ENCODE results near the gene PLA1A.

Gene PLA1A

DNA sequence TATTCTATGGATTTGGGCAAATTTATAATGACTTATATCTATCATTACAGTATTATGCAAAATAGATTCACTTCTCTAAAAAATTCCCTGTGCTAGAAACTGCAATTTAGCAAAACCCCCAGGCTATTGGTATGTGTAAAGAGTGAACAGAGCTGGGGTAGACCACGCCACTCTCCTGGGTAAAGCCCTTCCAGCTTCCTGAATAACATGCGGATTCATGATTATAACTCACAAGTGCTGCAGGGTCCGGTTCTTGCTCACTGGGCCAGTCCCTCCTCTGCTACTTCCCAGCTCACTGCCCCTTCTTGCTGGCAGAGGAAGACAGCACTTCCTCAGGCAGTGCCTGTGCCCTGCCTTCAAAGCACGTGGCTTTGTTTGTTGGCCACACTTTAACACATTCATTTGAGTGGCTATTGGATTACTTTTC is 42.4 kb upstream of the PLA1A start:
- no peak overlapping the region for H3K4me3 ChIP-seq (ENCODE audit: low read depth, low read length)
- peaks cover 21% of the 10 kb centered on the region for H3K27me3 ChIP-seq (ENCODE audit: insufficient read depth, low read depth, severe bottlenecking)
- no peak overlapping the region for H3K27ac ChIP-seq
- no peaks in the 10 kb centered on the region for H3K9me3 ChIP-seq (ENCODE audit: severe bottlenecking)
- DNase-seq = no peak
- TF ChIP-seq, protein P1, sequence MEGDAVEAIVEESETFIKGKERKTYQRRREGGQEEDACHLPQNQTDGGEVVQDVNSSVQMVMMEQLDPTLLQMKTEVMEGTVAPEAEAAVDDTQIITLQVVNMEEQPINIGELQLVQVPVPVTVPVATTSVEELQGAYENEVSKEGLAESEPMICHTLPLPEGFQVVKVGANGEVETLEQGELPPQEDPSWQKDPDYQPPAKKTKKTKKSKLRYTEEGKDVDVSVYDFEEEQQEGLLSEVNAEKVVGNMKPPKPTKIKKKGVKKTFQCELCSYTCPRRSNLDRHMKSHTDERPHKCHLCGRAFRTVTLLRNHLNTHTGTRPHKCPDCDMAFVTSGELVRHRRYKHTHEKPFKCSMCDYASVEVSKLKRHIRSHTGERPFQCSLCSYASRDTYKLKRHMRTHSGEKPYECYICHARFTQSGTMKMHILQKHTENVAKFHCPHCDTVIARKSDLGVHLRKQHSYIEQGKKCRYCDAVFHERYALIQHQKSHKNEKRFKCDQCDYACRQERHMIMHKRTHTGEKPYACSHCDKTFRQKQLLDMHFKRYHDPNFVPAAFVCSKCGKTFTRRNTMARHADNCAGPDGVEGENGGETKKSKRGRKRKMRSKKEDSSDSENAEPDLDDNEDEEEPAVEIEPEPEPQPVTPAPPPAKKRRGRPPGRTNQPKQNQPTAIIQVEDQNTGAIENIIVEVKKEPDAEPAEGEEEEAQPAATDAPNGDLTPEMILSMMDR (IDR thresholded peaks at IDR 0.05; ENCODE audit: low read depth, low read length) = no peak
- no peaks in the 10 kb centered on the region for H3K36me3 ChIP-seq

- no peak for DNase-seq
- TF ChIP-seq, protein P1 (IDR thresholded peaks at IDR 0.05; ENCODE audit: low read depth, low read length) = no peak
- Histone ChIP-seq H3K4me3 (ENCODE audit: low read depth, low read length) (no peak overlapping the region), H3K27me3 (ENCODE audit: insufficient read depth, low read depth, severe bottlenecking) (peaks cover 21% of the 10 kb centered on the region), H3K27ac (no peak overlapping the region), H3K36me3 (no peaks in the 10 kb centered on the region), H3K9me3 (ENCODE audit: severe bottlenecking) (no peaks in the 10 kb centered on the region)
Observed at GRCh38 chr3:119555929-119556328, 41.8 kb upstream of the PLA1A start.

- no peak for DNase-seq
- Histone ChIP-seq H3K36me3 (no peaks in the 10 kb centered on the region), H3K27ac (no peak overlapping the region), H3K27me3 (ENCODE audit: insufficient read depth, low read depth, severe bottlenecking) (peaks cover 21% of the 10 kb centered on the region), H3K9me3 (ENCODE audit: severe bottlenecking) (no peaks in the 10 kb centered on the region), H3K4me3 (ENCODE audit: low read depth, low read length) (no peak overlapping the region)
- TF ChIP-seq, protein P1 (IDR thresholded peaks at IDR 0.05; ENCODE audit: low read depth, low read length) = no peak
Observed at GRCh38 chr3:119557192-119557876, 40.4 kb upstream of the PLA1A start.

GRCh38 chr3:119557877-119558269 is 39.8 kb upstream of the PLA1A start:
- TF ChIP-seq, protein P1 (IDR thresholded peaks at IDR 0.05; ENCODE audit: low read depth, low read length) = no peak
- Histone ChIP-seq H3K9me3 (ENCODE audit: severe bottlenecking) (no peaks in the 10 kb centered on the region), H3K4me3 (ENCODE audit: low read depth, low read length) (no peak overlapping the region), H3K27ac (no peak overlapping the region), H3K27me3 (ENCODE audit: insufficient read depth, low read depth, severe bottlenecking) (peaks cover 21% of the 10 kb centered on the region), H3K36me3 (no peaks in the 10 kb centered on the region)
- no peak for DNase-seq

DNA sequence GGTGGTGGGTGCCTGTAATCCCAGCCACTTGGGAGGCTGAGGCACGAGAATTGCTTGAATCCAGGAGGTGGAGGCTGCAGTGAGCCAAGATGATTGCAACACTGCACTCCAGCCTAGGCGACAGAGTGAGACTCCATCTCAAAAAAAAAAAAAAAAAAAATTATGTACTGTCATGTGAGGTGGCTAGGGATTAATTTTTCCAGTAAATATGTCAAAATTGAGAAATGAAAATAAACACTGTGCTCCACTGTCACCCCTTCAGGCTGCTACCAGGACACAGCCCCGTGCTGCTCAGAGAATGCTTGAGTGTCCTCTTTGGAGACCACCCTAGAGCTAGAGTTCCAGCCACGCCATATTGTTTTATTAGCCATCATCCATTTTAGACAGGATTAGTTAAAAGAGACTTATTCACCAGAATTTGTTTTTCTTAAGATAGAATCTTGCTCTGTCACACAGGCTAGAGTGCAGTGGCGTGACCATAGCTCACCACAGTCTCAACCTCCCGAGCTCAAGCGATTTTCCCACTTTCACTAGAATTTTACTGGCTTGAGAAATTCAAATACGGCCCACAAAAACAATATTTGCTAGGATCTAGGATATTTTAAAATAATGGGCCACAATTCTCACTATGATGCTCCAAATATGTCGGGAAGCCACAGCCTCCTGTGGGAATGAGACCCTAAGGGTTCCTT is 38.9 kb upstream of the PLA1A start:
- Histone ChIP-seq H3K36me3 (no peaks in the 10 kb centered on the region), H3K9me3 (ENCODE audit: severe bottlenecking) (no peaks in the 10 kb centered on the region), H3K27me3 (ENCODE audit: insufficient read depth, low read depth, severe bottlenecking) (peaks cover 21% of the 10 kb centered on the region), H3K27ac (no peak overlapping the region), H3K4me3 (ENCODE audit: low read depth, low read length) (no peak overlapping the region)
- TF ChIP-seq, protein P1 (IDR thresholded peaks at IDR 0.05; ENCODE audit: low read depth, low read length) = no peak
- DNase-seq = no peak
